ENCODE data around the gene RICTOR. TPM values are rescaled to one million over a fixed set of nuclear protein-coding genes. Genes with fewer than 3 reads are reported as not detected.

RICTOR gene
- total and polyA plus RNA-seq, 9 of the 15 experiments (the other 6 are each of a cell fraction or from before 2014, with no cell fraction given): 13.9 to 46.6 (median 22.6) TPM

- no peak for TF ChIP-seq BRCA1 (IDR thresholded peaks at IDR 0.05)
- TF ChIP-seq BRCA1 (CRISPR knock-in tag; IDR thresholded peaks at IDR 0.05): no peak
- TF ChIP-seq ZNF518B (CRISPR knock-in tag; IDR thresholded peaks at IDR 0.05): no peak
- no peak; the same call in none of the 2 replicates for TF ChIP-seq AFF4 (CRISPR knock-in tag; IDR thresholded peaks at IDR 0.05)
- no peak for TF ChIP-seq KDM4B (IDR thresholded peaks at IDR 0.05; ENCODE audit: borderline replicate concordance in 2 of 2, low read depth in 1 of 2)
- peak in 1 of 2 experiments; percentile 29; a peak in 2 of 4 replicates for TF ChIP-seq RCOR1 (IDR thresholded peaks at IDR 0.05; ENCODE audit: borderline replicate concordance in 1 of 2, low read depth in 2 of 2, low read length in 2 of 2)
- 0 out of 2 replicates have a peak, but pooled peaks have one; percentile 31 for TF ChIP-seq L3MBTL2 (IDR thresholded peaks at IDR 0.05)
- TF ChIP-seq XRCC4 (IDR thresholded peaks at IDR 0.05; ENCODE audit: extremely low read depth, insufficient read depth, insufficient read length): no peak
- TF ChIP-seq ZNF311 (CRISPR knock-in tag; IDR thresholded peaks at IDR 0.05): no peak
- peak; percentile 77 to 91 for TF ChIP-seq FOXA3 (CRISPR knock-in tag; conservative IDR thresholded peaks at IDR 0.05 in 1 of 2, IDR thresholded peaks at IDR 0.05 in 1 of 2)
- TF ChIP-seq RNF219 (CRISPR knock-in tag; IDR thresholded peaks at IDR 0.05): no peak
- TF ChIP-seq CBX1 (IDR thresholded peaks at IDR 0.05; ENCODE audit: low read depth): no peak
- 0 out of 2 replicates have a peak, but pooled peaks have one; percentile 6 for TF ChIP-seq TFAP4 (CRISPR knock-in tag; IDR thresholded peaks at IDR 0.05; ENCODE audit: borderline replicate concordance)
- TF ChIP-seq NCOA6 (IDR thresholded peaks at IDR 0.05): no peak
- no peak for TF ChIP-seq ZNF75A (CRISPR knock-in tag; IDR thresholded peaks at IDR 0.05)
- TF ChIP-seq ELF1 (tag; IDR thresholded peaks at IDR 0.05): no peak
Observed at GRCh38 chr5:39072925-39073766, 1.1 kb downstream of the RICTOR start (continued).
